Osteoblast (primary cell): ENCODE measurements around the gene MEST. TPM values are rescaled to one million over a fixed set of nuclear protein-coding genes. Genes with fewer than 3 reads are reported as not detected.
A peak's percentile ranks its signal among the peaks of the same experiment; 100 is the strongest.
"Not testable (repeated sequence)": the region's sequence is repeated elsewhere in the genome, so short reads cannot be mapped to it uniquely, and the experiment has no call there.

Experiments
- DNase-seq: peaks from one replicate; pipeline ENCODE4 v3.0.0; 2011; ENCODE audit warnings: low spot score, mixed read lengths; ENCODE audit not compliant: insufficient read length; ENCODE audit errors: missing footprints
- H2AFZ ChIP-seq: 2 replicates; pipeline ENCODE4 v1.6.0; 2011; ENCODE audit warnings: mild to moderate bottlenecking, low read length
- H3K27ac ChIP-seq: 2 replicates; pipeline ENCODE4 v1.5.1; 2011; ENCODE audit warnings: mild to moderate bottlenecking, low read depth, low read length, moderate library complexity
- H3K27me3 ChIP-seq: 2 replicates; pipeline ENCODE4 v1.6.0; 2012; ENCODE audit warnings: mild to moderate bottlenecking, control low read depth, inconsistent platforms, low read length, moderate library complexity; ENCODE audit not compliant: insufficient read depth
- H3K36me3 ChIP-seq: 2 replicates; pipeline ENCODE4 v1.5.1; 2011; ENCODE audit warnings: mild to moderate bottlenecking, low read length, control low read depth, moderate library complexity; ENCODE audit not compliant: insufficient read depth
- H3K4me1 ChIP-seq: 2 replicates; pipeline ENCODE4 v1.5.1; 2011; ENCODE audit warnings: mild to moderate bottlenecking, low read length, control low read depth, moderate library complexity; ENCODE audit not compliant: insufficient read depth
- H3K4me2 ChIP-seq: 2 replicates; pipeline ENCODE4 v1.6.0; 2011; ENCODE audit warnings: mild to moderate bottlenecking, low read length; ENCODE audit not compliant: insufficient read depth
- H3K4me3 ChIP-seq: fragments of 200-600 bp; sonication (generic); 3 replicates; pipeline ENCODE4 v1.5.1; 2012; ENCODE audit warnings: mild to moderate bottlenecking, low read length, inconsistent platforms; ENCODE audit not compliant: insufficient read depth
- H3K79me2 ChIP-seq: 2 replicates; pipeline ENCODE4 v1.6.0; 2012; ENCODE audit warnings: mild to moderate bottlenecking, low read length, control low read depth, inconsistent platforms; ENCODE audit not compliant: insufficient read depth
- H3K9me3 ChIP-seq: 2 replicates; pipeline ENCODE4 v1.5.1; 2011; ENCODE audit warnings: low read depth, low read length, control low read depth
- H4K20me1 ChIP-seq: 2 replicates; pipeline ENCODE4 v1.6.0; 2012; ENCODE audit warnings: mild to moderate bottlenecking, low read length, control low read depth; ENCODE audit not compliant: insufficient read depth
- total RNA-seq: library from RNA; depleted of rRNA; stranded (reverse); fragments of >200 nt; gene quantifications from 2 replicates; pipeline ENCODE4 v1.2.3, GENCODE V29; 2012
- TF ChIP-seq, protein P1 (sequence below): IDR thresholded peaks from 2 replicates; pipeline ENCODE4 v1.5.1; 2011; ENCODE audit warnings: mild to moderate bottlenecking, low read depth, low read length, moderate library complexity; ENCODE audit errors: extremely low read depth

Gene MEST
- total RNA-seq, 1 donor, result 330 TPM

DNA sequence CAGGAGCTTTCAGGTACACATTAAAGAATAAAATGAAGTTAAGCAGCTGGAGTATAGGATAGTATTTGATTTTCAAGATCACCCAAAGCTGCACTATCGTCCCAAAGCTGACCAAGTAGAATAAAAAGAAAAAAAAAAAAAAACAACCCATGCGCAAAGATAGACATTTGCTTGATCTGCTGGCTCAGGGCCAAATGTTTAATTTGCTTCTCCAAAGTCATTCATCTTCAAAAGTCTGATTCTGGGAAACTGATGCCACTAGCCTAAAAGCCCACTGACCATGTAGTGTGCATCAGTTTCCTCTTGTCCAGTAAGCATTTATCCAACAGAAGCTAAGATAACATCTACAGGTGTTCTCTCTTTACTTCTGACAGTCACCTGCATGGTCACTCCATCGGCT lies 14.5 kb downstream of the MEST start:
- H4K20me1 ChIP-seq, result peaks cover 3% of the 10 kb centered on the region
- no peak overlapping the region for H3K4me3 ChIP-seq
- peak; percentile 14 for DNase-seq
- TF ChIP-seq, protein P1, sequence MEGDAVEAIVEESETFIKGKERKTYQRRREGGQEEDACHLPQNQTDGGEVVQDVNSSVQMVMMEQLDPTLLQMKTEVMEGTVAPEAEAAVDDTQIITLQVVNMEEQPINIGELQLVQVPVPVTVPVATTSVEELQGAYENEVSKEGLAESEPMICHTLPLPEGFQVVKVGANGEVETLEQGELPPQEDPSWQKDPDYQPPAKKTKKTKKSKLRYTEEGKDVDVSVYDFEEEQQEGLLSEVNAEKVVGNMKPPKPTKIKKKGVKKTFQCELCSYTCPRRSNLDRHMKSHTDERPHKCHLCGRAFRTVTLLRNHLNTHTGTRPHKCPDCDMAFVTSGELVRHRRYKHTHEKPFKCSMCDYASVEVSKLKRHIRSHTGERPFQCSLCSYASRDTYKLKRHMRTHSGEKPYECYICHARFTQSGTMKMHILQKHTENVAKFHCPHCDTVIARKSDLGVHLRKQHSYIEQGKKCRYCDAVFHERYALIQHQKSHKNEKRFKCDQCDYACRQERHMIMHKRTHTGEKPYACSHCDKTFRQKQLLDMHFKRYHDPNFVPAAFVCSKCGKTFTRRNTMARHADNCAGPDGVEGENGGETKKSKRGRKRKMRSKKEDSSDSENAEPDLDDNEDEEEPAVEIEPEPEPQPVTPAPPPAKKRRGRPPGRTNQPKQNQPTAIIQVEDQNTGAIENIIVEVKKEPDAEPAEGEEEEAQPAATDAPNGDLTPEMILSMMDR, result no peak
- H3K36me3 ChIP-seq, result peaks cover 48% of the 10 kb centered on the region
- no peak overlapping the region for H2AFZ ChIP-seq
- no peaks in the 10 kb centered on the region for H3K27me3 ChIP-seq
- no peaks in the 10 kb centered on the region for H3K9me3 ChIP-seq
- H3K79me2 ChIP-seq, result no peaks in the 10 kb centered on the region
- no peaks in the 10 kb centered on the region for H3K4me1 ChIP-seq
- H3K4me2 ChIP-seq, result no peak overlapping the region
- no peak overlapping the region for H3K27ac ChIP-seq

DNA sequence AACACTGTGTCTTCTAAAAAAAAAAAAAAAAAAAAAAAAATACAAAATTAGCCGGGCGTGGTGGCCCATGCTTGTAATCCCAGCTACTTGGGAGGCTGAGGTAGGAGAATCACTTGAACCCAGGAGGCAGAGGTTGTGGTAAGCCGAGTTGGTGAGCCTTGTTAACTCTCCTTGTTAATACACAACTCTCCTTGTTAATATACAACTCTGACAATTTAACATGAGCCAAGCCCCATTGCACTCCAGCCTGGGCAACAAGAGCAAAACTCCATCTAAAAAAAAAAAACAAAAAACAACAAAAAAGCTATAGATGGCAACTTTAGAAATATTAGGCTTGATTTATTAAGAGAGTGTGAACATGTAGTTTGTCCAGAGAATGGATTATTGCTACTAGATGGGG lies 20.2 kb downstream of the MEST start:
- H3K36me3 ChIP-seq, result peaks cover 29% of the 10 kb centered on the region
- not testable (repeated sequence) for H3K4me2 ChIP-seq, H3K9me3 ChIP-seq, H3K27ac ChIP-seq, H3K4me3 ChIP-seq, H2AFZ ChIP-seq, H3K27me3 ChIP-seq, H4K20me1 ChIP-seq, H3K79me2 ChIP-seq, DNase-seq, H3K4me1 ChIP-seq

DNA sequence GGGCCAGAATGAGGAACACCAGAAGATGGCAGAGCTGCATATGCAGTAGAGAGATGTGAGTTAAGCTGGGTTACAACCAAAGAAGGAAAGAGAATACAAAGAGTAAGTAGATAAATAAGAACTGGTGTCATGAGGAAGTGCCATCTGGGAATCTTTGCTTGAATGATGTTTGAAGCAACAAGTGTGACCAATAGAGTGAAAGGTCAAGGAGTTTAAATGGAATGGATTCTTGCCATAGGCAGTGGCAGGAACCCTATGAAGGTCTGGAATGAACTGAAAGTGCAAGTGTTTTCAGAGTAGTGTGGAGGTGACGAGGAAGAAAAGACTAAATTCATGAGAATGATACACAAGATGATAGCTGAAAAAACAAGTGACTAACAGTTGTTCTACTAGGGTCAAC lies 21.6 kb downstream of the MEST start:
- Histone ChIP-seq H3K4me1 (no peaks in the 10 kb centered on the region), H3K4me2 (no peak overlapping the region), H3K9me3 (no peaks in the 10 kb centered on the region), H3K4me3 (no peak overlapping the region), H4K20me1 (no peaks in the 10 kb centered on the region), H3K36me3 (peaks cover 17% of the 10 kb centered on the region), H2AFZ (no peak overlapping the region), H3K27me3 (no peaks in the 10 kb centered on the region), H3K27ac (no peak overlapping the region), H3K79me2 (no peaks in the 10 kb centered on the region)
- TF ChIP-seq, protein P1, result no peak
- no peak for DNase-seq

DNA sequence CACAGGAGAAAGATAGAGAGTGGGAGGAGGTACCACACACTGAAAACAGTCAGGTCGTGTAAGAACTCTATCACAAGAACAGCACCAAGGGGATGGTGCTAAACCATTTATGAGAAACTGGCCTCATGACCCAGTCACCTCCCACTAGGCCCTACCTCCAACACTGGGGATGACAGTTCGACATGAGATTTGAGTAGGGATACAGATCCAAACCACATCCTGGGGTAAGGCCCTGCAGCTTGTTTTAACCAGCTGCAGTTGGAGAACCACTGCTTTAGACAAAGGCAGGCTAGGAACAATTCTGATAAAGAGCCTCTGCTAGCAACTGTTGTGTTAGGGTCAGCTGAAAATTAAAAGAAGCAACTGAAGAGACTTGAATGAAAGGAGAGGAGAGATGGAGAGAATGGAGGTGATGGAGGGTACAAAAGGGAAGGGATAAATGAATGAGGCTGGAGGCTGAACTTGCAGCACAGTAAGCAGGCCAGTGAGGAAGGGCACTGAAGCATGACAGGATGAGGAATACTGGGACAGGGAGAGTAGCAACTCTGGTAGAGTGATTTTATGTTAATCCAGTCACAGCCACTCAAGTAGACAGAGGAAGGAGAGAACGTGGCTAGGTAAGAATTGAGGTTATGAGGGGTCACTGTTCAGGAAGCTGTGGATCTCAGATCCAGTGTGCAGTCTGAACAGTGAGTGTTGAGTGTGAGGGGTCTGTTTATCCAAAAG lies 23.6 kb downstream of the MEST start:
- H3K4me1 ChIP-seq, result no peaks in the 10 kb centered on the region
- H4K20me1 ChIP-seq, result no peaks in the 10 kb centered on the region
- no peak overlapping the region for H3K27ac ChIP-seq
- no peaks in the 10 kb centered on the region for H3K79me2 ChIP-seq
- TF ChIP-seq, protein P1, result no peak
- no peaks in the 10 kb centered on the region for H3K27me3 ChIP-seq
- no peak overlapping the region for H3K4me3 ChIP-seq
- no peak for DNase-seq
- H2AFZ ChIP-seq, result no peak overlapping the region
- H3K9me3 ChIP-seq, result no peaks in the 10 kb centered on the region
- H3K36me3 ChIP-seq, result peaks cover 12% of the 10 kb centered on the region
- H3K4me2 ChIP-seq, result no peak overlapping the region
